ENCODE results near the gene CRYL1. TPM values are rescaled to one million over a fixed set of nuclear protein-coding genes. Genes with fewer than 3 reads are reported as not detected.

Gene CRYL1
- total and polyA plus RNA-seq, 9 of the 15 experiments (the other 6 are each of a cell fraction or from before 2014, with no cell fraction given), result 1.0 to 6.9 (median 2.4) TPM

DNA sequence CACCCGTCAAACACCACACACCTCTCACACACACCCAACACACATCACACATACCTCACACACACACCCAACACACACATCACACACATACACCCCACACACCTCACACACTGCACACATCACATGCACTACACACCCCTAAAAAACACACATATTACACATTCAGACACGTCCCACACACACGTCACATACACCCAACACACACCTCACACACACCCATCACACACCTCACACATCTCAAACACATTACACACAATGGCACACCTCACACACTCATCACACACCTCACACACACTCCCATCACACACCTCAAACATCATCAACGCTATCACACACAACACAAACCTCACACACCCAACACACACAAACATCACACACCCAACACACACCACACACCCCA, 133.1 kb downstream of the CRYL1 start:
- intact Hi-C loops (cut with micrococcal nuclease), result no loop called here
- no peak for FAIRE-seq
- CTCF ChIA-PET (ENCODE audit: low intra/inter-chr PET ratio), result no interaction called here

More for the DNA sequence above, 133.1 kb downstream of the CRYL1 start:
- no peaks in the 10 kb centered on the region for H3K9me3 ChIP-seq (replicated peaks; ENCODE audit: control insufficient read depth, insufficient read depth, low read depth, low read length)
- POLR2A ChIA-PET, result no interaction called here
- H3K79me2 ChIP-seq (ENCODE audit: control insufficient read depth, insufficient read depth, low read length), result no peaks in the 10 kb centered on the region
- no peak overlapping the region for H3K4me2 ChIP-seq (ENCODE audit: insufficient read depth, low read length)
- ATAC-seq, result no peak
- H2AFZ ChIP-seq (ENCODE audit: low read depth, low read length), result no peak overlapping the region
- DNase-seq (ENCODE audit: extremely low read depth in 1 of 4, low spot score in 3 of 4), result no peak
- BruUV-seq (replicated peaks), result no TSS peak
- H3K4me1 ChIP-seq (replicated peaks in 1 of 2; ENCODE audit: control insufficient read depth in 2 of 2, insufficient read depth in 2 of 2, low read length in 2 of 2), result peaks cover 0 to 4% of the 10 kb centered on the region in 2 experiments; a peak in 1 of 5 replicates
- no peaks in the 10 kb centered on the region for H3K36me3 ChIP-seq (ENCODE audit: control insufficient read depth, insufficient read depth, low read length)
- H3K27me3 ChIP-seq (ENCODE audit: control insufficient read depth in 2 of 2, insufficient read depth in 2 of 2, low read length in 2 of 2), result peaks cover 0 to 21% of the 10 kb centered on the region in 2 experiments; a peak in 2 of 5 replicates
- in situ Hi-C loops (cut with MboI), result no loop called here
- no peak overlapping the region for H3K4me3 ChIP-seq
- no peak overlapping the region for H3K27ac ChIP-seq (ENCODE audit: extremely low read depth, low read depth, low read length)
- H3K9ac ChIP-seq (ENCODE audit: insufficient read depth in 1 of 2, low read depth in 2 of 2, low read length in 2 of 2), result no peak overlapping the region
- WGBS (ENCODE audit: insufficient coverage, low coverage, missing lambda C conversion rate), result 0% methylated on average over 1 of the region's 4 CpGs
- H3K9me1 ChIP-seq (ENCODE audit: control insufficient read depth, insufficient read depth, low read length), result no peaks in the 10 kb centered on the region
- TF ChIP-seq ZNF232 (CRISPR knock-in tag; IDR thresholded peaks at IDR 0.05) (no peak), RBM25 (IDR thresholded peaks at IDR 0.05; ENCODE audit: low read depth, low read length, severe bottlenecking) (no peak), POLR3A (IDR thresholded peaks at IDR 0.05; ENCODE audit: borderline replicate concordance, extremely low read depth, insufficient read depth, insufficient read length) (no peak), BACH1 (tag; IDR thresholded peaks at IDR 0.05) (no peak), ILF3 (IDR thresholded peaks at IDR 0.05; ENCODE audit: borderline replicate concordance) (no peak), POLR2G (IDR thresholded peaks at IDR 0.05; ENCODE audit: low read depth, low read length) (no peak)
- TF ChIP-seq, protein P1, sequence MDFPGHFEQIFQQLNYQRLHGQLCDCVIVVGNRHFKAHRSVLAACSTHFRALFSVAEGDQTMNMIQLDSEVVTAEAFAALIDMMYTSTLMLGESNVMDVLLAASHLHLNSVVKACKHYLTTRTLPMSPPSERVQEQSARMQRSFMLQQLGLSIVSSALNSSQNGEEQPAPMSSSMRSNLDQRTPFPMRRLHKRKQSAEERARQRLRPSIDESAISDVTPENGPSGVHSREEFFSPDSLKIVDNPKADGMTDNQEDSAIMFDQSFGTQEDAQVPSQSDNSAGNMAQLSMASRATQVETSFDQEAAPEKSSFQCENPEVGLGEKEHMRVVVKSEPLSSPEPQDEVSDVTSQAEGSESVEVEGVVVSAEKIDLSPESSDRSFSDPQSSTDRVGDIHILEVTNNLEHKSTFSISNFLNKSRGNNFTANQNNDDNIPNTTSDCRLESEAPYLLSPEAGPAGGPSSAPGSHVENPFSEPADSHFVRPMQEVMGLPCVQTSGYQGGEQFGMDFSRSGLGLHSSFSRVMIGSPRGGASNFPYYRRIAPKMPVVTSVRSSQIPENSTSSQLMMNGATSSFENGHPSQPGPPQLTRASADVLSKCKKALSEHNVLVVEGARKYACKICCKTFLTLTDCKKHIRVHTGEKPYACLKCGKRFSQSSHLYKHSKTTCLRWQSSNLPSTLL (IDR thresholded peaks at IDR 0.05), result no peak
- no peaks in the 10 kb centered on the region for H4K20me1 ChIP-seq (replicated peaks; ENCODE audit: control insufficient read depth, insufficient read depth, low read length)

Data from K562 (cell line).